GM12864 (cell line): ENCODE measurements around the gene SMYD2.

Experiments
- DNase-seq: peaks from one replicate; pipeline ENCODE4 v3.0.0-alpha.2; 2011; ENCODE audit warnings: low read depth
- H3K4me3 ChIP-seq: 2 replicates; pipeline ENCODE4 v1.5.1; 2011; ENCODE audit warnings: mild to moderate bottlenecking, low read depth, low read length, control low read depth
- TF ChIP-seq, protein P1 (sequence below): IDR thresholded peaks from 2 replicates; pipeline ENCODE4 v1.5.1; 2011; ENCODE audit warnings: low read depth, mild to moderate bottlenecking, moderate library complexity, low read length, control low read depth, inconsistent platforms; ENCODE audit errors: missing control alignments

Gene SMYD2

DNA sequence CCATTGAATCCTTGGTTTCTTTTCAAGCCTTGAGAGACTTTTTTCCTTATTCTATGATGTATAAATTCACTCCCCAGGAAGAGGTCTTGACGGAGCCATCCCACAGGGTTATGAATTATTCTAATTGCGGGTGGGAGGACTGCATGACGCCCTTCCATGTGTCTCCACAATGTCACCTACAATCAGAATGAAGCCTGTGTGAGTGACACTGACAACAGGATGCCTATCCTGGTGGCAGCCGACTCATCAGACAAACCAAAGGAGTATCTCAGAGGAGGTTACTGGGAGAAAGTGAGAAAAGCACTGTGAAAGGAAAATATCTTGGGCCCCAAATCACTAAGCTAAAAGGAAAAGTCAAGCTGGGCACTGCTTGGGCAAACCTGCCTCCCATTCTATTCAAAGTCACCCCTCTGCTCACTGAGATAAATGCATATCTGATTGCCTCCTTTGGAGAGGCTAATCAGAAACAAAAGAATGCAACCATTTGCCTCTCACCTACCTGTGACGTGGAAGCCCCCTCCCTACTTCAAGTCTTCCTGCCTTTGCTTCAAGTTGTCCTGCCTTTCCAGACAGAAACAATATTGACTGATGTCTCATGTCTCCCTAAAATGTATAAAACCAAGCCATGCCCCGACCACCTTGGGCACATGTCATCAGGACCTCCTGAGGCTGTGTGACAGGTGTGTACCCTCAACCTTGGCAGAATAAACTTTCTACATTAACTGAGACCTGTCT is 98.4 kb downstream of the SMYD2 start:
- TF ChIP-seq, protein P1, sequence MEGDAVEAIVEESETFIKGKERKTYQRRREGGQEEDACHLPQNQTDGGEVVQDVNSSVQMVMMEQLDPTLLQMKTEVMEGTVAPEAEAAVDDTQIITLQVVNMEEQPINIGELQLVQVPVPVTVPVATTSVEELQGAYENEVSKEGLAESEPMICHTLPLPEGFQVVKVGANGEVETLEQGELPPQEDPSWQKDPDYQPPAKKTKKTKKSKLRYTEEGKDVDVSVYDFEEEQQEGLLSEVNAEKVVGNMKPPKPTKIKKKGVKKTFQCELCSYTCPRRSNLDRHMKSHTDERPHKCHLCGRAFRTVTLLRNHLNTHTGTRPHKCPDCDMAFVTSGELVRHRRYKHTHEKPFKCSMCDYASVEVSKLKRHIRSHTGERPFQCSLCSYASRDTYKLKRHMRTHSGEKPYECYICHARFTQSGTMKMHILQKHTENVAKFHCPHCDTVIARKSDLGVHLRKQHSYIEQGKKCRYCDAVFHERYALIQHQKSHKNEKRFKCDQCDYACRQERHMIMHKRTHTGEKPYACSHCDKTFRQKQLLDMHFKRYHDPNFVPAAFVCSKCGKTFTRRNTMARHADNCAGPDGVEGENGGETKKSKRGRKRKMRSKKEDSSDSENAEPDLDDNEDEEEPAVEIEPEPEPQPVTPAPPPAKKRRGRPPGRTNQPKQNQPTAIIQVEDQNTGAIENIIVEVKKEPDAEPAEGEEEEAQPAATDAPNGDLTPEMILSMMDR = no peak

DNA sequence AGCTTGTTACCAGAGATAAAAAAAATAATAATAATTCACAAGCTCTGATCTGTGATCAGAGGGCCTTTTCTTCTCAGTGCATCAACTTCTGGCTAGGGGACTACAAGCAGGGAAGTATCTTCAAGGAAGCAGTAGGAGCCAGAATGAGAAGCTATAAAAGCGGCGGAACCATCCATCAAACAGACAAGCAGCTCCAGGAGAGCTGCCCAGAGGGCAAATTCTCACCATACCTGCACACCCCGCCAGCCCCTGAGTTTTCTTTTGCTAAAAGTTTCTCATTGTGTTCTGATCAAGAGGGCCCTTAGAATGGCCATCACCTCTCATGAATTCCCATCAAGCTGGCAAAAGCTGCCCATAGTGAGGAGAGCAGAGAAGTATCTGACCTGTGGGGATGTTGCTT is 99.4 kb downstream of the SMYD2 start:
- TF ChIP-seq, protein P1 = no peak
- no peak for DNase-seq
- no peak overlapping the region for H3K4me3 ChIP-seq

More for the DNA sequence above, 98.4 kb downstream of the SMYD2 start:
- no peak for DNase-seq
- H3K4me3 ChIP-seq = no peak overlapping the region

DNA sequence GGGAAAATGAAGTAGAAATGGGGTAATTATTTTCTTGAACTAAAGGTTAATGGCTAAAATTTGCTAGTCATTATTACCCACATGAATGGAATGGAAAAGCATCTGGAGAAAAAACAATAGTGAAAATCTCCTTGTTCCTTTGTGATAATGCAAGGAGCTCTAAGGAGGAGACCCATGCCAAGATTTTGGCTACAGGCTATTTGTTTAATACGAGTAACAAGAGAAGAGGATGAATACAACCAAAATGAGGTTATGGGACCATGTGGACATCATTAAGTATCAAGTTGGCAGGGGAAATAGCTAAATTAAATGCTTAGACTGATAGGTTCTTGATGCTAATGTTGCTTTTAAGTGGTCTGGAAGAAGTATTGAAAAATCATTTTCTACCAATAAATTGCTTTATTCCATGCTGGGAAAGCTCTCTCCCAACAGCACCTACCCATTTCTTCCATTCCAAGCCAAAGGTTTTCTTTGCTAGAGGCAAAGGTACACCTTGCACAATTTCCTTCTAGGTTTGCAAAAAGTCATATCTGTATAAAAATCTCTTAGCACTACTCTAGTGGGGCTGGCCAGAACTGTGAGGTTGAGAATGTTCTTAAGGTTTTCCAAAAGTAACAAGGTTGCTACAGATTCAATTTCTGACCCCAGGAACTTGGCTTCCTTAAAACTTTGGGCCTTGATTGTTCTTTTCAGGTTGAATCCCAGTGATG is 100.2 kb downstream of the SMYD2 start:
- DNase-seq = no peak
- TF ChIP-seq, protein P1 = no peak
- no peak overlapping the region for H3K4me3 ChIP-seq

DNA sequence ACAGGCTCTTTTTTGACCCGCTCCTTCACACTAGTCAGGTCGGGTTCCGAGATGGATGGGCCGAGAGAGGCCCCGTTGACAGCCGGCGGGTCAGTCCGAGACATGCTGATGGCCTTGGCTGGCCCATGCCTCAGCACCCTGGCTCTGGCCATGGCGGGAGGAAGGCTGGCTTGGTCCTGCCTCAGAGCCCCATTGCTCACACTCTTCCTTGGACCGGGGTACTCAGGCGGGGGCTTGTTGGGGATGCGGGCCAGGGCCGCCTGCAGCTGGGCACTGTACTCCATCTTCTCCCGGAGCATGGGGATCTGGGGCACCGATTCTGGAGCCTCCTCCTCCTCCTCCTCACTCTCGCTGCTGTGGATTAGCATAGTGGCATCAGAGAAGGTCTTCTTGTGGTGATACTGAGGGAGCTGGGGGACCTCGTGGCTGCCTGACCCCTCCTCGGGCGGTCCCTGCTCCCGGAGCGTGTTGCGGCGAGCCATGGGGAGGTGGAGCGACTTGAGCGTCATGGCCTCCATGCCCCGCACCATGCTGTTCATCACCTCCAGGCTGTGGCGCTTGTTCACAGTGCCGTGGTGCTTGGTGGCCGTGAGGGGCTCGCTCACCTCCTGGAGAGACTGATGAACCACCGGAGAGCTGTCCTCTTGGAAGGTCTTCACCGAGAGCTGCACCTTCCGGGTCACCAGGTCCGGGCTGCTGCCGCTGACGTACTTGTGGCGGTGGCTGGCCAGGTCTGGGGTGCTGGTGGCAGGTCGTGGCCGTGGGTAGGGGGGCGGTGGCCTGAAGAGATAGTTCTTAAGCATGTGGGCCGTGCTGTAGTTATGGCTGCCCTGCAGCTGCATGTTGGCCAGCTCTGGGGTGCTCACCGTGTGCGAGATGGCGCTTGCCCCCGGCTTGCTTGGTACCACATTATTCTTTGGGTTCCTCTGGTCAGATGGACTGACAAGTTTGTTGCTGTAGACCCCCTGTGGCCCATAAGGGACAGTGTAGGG is 102.7 kb downstream of the SMYD2 start:
- no peak for DNase-seq
- TF ChIP-seq, protein P1 = no peak
- no peak overlapping the region for H3K4me3 ChIP-seq

DNA sequence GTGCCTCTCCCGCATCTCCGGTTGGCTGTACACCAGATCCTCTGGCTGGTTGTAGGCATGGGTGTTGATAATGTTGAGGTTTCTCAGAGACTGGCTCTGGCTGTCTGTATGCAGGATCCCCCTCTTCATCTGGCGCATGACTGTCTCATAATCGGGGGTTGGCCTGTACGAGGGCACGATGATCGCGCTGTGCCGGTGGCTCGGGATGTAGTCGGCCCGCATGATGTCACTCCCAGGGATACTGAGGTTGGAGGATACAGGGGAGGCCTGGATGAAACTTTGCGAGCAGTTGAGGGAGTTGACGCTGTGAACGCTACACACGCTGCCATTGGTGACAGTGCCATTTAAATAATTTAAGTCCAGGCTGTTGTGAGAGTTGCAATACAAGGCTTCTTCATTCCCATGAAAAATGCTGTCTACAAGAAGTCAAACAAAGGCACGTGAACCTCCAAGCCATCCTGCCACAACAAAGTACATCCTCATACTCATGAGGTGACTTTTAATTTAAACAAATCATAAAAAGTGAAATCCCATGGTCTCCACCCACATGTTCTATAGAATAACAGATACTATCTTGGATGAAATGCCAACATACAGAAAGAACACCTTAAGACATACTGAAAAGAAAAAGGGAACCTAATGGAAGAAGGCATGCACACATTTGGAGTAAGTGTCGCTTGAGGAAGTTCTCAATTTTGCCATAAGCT is 103.6 kb downstream of the SMYD2 start:
- H3K4me3 ChIP-seq = no peak overlapping the region
- no peak for DNase-seq
- TF ChIP-seq, protein P1 = no peak

DNA sequence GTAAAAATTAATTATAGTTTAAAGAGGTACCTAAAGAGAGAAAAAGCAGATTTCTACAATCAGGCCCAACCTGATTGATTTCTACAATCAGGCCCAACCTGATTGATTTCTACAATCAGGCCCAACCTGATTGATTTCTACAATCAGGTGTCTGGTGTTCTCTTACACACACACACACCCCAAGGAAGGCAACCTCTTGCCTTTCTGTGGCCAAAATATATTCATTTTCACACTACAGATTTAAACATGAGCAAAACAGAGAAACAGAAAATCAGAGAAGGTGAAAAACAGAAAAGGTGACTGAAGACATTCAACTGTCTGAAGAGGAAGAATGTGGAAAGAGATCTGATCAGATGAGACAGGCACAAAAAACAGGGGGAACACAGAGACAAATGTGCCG is 104.5 kb downstream of the SMYD2 start:
- no peak overlapping the region for H3K4me3 ChIP-seq
- no peak for DNase-seq
- TF ChIP-seq, protein P1 = no peak
